ENCODE results near the gene PRR32.

DNA sequence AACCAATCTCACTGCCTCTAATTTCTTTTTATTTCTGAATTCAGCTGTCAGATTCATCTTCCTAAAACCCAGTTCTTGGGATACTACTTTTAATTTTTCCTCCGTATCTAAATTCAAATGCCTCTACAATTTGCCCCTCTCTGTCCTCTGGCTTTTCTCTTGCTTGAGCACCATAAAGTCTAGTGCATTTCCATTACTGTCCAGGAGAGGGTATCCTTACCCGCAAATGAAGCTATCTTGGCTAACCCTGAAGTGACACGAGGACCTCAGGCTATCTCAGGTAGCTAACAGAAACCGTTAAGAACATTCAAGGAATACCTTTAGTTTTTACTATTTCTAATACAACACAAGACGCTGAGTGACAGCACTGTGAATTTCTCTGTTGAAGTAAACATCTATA is 49.4 kb upstream of the PRR32 start:
- TF ChIP-seq EP300 (IDR thresholded peaks at IDR 0.05) (no peak), POLR2A (IDR thresholded peaks at IDR 0.05) (no peak)
